Progenitor cell of endocrine pancreas (in vitro differentiated cells): ENCODE measurements around the gene ASB7. TPM values are rescaled to one million over a fixed set of nuclear protein-coding genes. Genes with fewer than 3 reads are reported as not detected.

Source experiments
- DNase-seq: peaks from one replicate; pipeline ENCODE4 v3.0.0; 2021; ENCODE audit warnings: low spot score; ENCODE audit not compliant: unreplicated experiment
- H3K27ac Mint-ChIP-seq: 2 replicates; pipeline ENCODE4 v1.8.0; 2021; ENCODE audit warnings: mild to moderate bottlenecking, moderate library complexity, mixed read lengths
- H3K27me3 Mint-ChIP-seq: 2 replicates; pipeline ENCODE4 v1.8.0; 2021; ENCODE audit warnings: mixed read lengths
- H3K36me3 Mint-ChIP-seq: 2 replicates; pipeline ENCODE4 v1.8.0; 2022; ENCODE audit warnings: mixed read lengths; ENCODE audit not compliant: insufficient read depth
- H3K4me1 Mint-ChIP-seq: 2 replicates; pipeline ENCODE4 v1.8.0; 2021; ENCODE audit warnings: low read depth, mixed read lengths
- H3K4me3 Mint-ChIP-seq: 2 replicates; pipeline ENCODE4 v1.8.0; 2021; ENCODE audit warnings: low read depth, mild to moderate bottlenecking, moderate library complexity, mixed read lengths
- H3K9me3 Mint-ChIP-seq: 2 replicates; pipeline ENCODE4 v1.8.0; 2021; ENCODE audit warnings: low read depth, mixed read lengths
- total RNA-seq: library from RNA; stranded (reverse); gene quantifications from 2 replicates; pipeline ENCODE4 v1.2.1, GENCODE V29; 2021
- TF ChIP-seq, protein P1 (sequence below): fragments of 200-600 bp; sonication (generic); IDR thresholded peaks from one replicate; pipeline ENCODE4 v1.5.0; 2021; ENCODE audit warnings: antibody characterized with exemption, mild to moderate bottlenecking; ENCODE audit not compliant: unreplicated experiment

The ASB7 gene
- total RNA-seq, 1 donor from 2014 or later = 18.9 TPM

GRCh38 chr15:100687582-100688141, 85.3 kb downstream of the ASB7 start:
- Mint-ChIP-seq H3K27me3 (peaks cover 18% of the 10 kb centered on the region), H3K9me3 (no peaks in the 10 kb centered on the region), H3K4me1 (no peaks in the 10 kb centered on the region), H3K27ac (no peak overlapping the region), H3K4me3 (no peak overlapping the region), H3K36me3 (no peaks in the 10 kb centered on the region)
- TF ChIP-seq, protein P1, sequence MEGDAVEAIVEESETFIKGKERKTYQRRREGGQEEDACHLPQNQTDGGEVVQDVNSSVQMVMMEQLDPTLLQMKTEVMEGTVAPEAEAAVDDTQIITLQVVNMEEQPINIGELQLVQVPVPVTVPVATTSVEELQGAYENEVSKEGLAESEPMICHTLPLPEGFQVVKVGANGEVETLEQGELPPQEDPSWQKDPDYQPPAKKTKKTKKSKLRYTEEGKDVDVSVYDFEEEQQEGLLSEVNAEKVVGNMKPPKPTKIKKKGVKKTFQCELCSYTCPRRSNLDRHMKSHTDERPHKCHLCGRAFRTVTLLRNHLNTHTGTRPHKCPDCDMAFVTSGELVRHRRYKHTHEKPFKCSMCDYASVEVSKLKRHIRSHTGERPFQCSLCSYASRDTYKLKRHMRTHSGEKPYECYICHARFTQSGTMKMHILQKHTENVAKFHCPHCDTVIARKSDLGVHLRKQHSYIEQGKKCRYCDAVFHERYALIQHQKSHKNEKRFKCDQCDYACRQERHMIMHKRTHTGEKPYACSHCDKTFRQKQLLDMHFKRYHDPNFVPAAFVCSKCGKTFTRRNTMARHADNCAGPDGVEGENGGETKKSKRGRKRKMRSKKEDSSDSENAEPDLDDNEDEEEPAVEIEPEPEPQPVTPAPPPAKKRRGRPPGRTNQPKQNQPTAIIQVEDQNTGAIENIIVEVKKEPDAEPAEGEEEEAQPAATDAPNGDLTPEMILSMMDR = no peak
- DNase-seq = no peak

- Mint-ChIP-seq H3K9me3 (no peaks in the 10 kb centered on the region), H3K27ac (peak overlapping the region; percentile 27), H3K4me1 (no peaks in the 10 kb centered on the region), H3K36me3 (no peaks in the 10 kb centered on the region), H3K4me3 (no peak overlapping the region), H3K27me3 (peaks cover 24% of the 10 kb centered on the region)
- TF ChIP-seq, protein P1 = no peak
- DNase-seq = no peak
Observed at GRCh38 chr15:100688549-100689120, 86.2 kb downstream of the ASB7 start.

DNA sequence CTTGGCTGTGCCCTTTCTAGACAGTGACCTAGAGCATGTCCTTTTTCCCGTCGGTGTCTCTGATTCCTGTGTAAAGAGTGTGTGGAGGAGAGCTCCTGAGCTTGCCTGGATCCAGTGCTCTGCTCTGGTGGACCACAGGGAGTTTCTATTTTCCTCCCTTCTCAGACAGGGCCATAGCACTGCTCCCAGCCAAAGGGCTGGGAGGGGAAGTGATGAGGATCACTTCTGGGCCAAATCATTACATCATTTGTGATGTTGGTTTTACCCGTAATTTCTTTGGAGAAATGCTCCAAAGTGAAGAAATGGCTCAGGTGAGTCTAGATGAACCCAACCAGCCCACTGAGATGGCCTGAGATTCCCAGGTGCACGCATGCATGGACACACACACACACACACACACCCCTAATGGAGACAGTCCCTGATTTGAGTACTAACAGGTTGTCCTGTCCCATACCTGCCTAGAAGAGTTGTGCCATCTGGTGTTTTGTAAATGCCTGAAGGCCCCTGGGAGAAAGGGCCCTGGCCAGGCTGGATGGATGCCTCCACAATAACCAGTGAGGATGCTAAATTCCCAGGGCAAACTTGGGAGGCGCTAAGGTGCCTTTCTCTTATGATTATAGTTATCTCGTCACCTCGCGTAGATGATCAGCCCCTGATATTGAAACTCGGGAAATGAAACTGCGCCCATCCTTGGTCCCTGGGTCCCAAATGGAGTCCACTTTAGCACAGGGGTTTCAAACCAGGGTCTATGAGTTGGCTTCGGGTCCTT, 86.9 kb downstream of the ASB7 start:
- Mint-ChIP-seq H3K27me3 (peaks cover 26% of the 10 kb centered on the region), H3K4me3 (no peak overlapping the region), H3K9me3 (no peaks in the 10 kb centered on the region), H3K4me1 (no peaks in the 10 kb centered on the region), H3K27ac (peak overlapping the region; percentile 27), H3K36me3 (no peaks in the 10 kb centered on the region)
- DNase-seq = no peak
- TF ChIP-seq, protein P1 = no peak

GRCh38 chr15:100690032-100690794, 87.8 kb downstream of the ASB7 start:
- Mint-ChIP-seq H3K4me1 (no peaks in the 10 kb centered on the region), H3K36me3 (no peaks in the 10 kb centered on the region), H3K4me3 (no peak overlapping the region), H3K27me3 (peaks cover 26% of the 10 kb centered on the region), H3K27ac (no peak overlapping the region), H3K9me3 (peaks cover 1% of the 10 kb centered on the region)
- TF ChIP-seq, protein P1 = no peak
- DNase-seq = no peak

DNA sequence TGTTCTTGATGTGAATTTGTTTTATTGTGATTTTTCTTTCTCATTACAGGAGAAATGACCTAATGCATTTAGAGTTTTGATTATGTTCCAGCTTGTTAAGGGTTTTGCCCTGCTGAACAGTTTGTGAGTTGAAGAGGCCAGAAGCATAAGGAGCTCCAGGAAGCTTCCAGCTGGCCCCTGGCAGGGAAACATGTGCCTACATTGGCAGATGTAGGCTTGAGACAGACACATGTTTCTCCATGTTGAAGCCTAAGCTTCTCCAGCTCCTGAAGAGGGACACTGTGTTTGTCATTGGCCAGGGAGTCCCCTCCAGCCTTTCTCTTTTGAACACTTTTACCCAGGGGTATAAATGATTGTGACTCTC, 88.4 kb downstream of the ASB7 start:
- DNase-seq = no peak
- peaks cover 4% of the 10 kb centered on the region for H3K9me3 Mint-ChIP-seq
- no peaks in the 10 kb centered on the region for H3K36me3 Mint-ChIP-seq
- peaks cover 30% of the 10 kb centered on the region for H3K27me3 Mint-ChIP-seq
- H3K4me3 Mint-ChIP-seq = no peak overlapping the region
- TF ChIP-seq, protein P1 = no peak
- H3K27ac Mint-ChIP-seq = no peak overlapping the region
- no peaks in the 10 kb centered on the region for H3K4me1 Mint-ChIP-seq
